Erythroblast (primary cell): Measurements from ENCODE around the gene TMEM131.

Experiments
- DNase-seq, 2 experiments: peaks; one replicate each; lab custom pipeline; 2025; lab: John Stamatoyannopoulos, UW
- GATA1 ChIP-seq: IDR thresholded peaks from 2 replicates; pipeline ENCODE4 v1.6.1; 2011; ENCODE audit warnings: low read depth, mild to moderate bottlenecking, control low read depth, low read length, moderate library complexity
- POLR2A ChIP-seq: IDR thresholded peaks from 2 replicates; pipeline ENCODE4 v1.6.1; 2011; ENCODE audit warnings: mild to moderate bottlenecking, low read length

TMEM131 gene

GRCh38 chr2:97819754-97820153 is 176.0 kb downstream of the TMEM131 start:
- TF ChIP-seq POLR2A (no peak), GATA1 (no peak)

GRCh38 chr2:97816411-97816810 is 179.3 kb downstream of the TMEM131 start:
- TF ChIP-seq POLR2A (no peak), GATA1 (no peak)
- DNase-seq, result no peak

More at GRCh38 chr2:97819754-97820153, 176.0 kb downstream of the TMEM131 start:
- no peak for DNase-seq

- TF ChIP-seq GATA1 (no peak), POLR2A (no peak)
- no peak for DNase-seq
Observed at GRCh38 chr2:97812931-97813330, 182.8 kb downstream of the TMEM131 start.

- no peak for DNase-seq
- no peak for TF ChIP-seq POLR2A
- no peak for TF ChIP-seq GATA1
Observed at GRCh38 chr2:97808816-97809215, 186.9 kb downstream of the TMEM131 start.

GRCh38 chr2:97806738-97807618 is 188.8 kb downstream of the TMEM131 start:
- TF ChIP-seq GATA1 (no peak), POLR2A (no peak)
- peak; percentile 74 to 86 for DNase-seq

GRCh38 chr2:97805776-97806175 is 190.0 kb downstream of the TMEM131 start:
- TF ChIP-seq GATA1 (no peak), POLR2A (no peak)
- no peak for DNase-seq

GRCh38 chr2:97801028-97801427 is 194.7 kb downstream of the TMEM131 start:
- TF ChIP-seq GATA1, result no peak
- no peak for TF ChIP-seq POLR2A
- DNase-seq, result no peak

GRCh38 chr2:97798416-97798815 is 197.3 kb downstream of the TMEM131 start:
- TF ChIP-seq GATA1 (no peak), POLR2A (no peak)
- no peak for DNase-seq

GRCh38 chr2:97797355-97797754 is 198.4 kb downstream of the TMEM131 start:
- TF ChIP-seq GATA1 (no peak), POLR2A (no peak)
- no peak for DNase-seq

- TF ChIP-seq POLR2A (no peak), GATA1 (no peak)
- no peak for DNase-seq
Observed at GRCh38 chr2:97796465-97797126, 199.2 kb downstream of the TMEM131 start.

- TF ChIP-seq POLR2A (no peak), GATA1 (no peak)
- DNase-seq, result no peak
Observed at GRCh38 chr2:97792416-97792815, 203.3 kb downstream of the TMEM131 start.

GRCh38 chr2:97788986-97789644 is 206.6 kb downstream of the TMEM131 start:
- no peak for DNase-seq
- TF ChIP-seq GATA1, result no peak
- no peak for TF ChIP-seq POLR2A

- TF ChIP-seq POLR2A (no peak), GATA1 (no peak)
- DNase-seq, result no peak
Observed at GRCh38 chr2:97785818-97786217, 209.9 kb downstream of the TMEM131 start.

GRCh38 chr2:97784953-97785352 is 210.8 kb downstream of the TMEM131 start:
- no peak for TF ChIP-seq GATA1
- TF ChIP-seq POLR2A, result no peak
- no peak for DNase-seq
